Measurements from ENCODE around the gene SEPTIN6.

Gene SEPTIN6

GRCh38 chrX:119648421-119648775 lies 44.6 kb downstream of the SEPTIN6 start:
- DNase-seq (ENCODE audit: low read depth): no peak

DNA sequence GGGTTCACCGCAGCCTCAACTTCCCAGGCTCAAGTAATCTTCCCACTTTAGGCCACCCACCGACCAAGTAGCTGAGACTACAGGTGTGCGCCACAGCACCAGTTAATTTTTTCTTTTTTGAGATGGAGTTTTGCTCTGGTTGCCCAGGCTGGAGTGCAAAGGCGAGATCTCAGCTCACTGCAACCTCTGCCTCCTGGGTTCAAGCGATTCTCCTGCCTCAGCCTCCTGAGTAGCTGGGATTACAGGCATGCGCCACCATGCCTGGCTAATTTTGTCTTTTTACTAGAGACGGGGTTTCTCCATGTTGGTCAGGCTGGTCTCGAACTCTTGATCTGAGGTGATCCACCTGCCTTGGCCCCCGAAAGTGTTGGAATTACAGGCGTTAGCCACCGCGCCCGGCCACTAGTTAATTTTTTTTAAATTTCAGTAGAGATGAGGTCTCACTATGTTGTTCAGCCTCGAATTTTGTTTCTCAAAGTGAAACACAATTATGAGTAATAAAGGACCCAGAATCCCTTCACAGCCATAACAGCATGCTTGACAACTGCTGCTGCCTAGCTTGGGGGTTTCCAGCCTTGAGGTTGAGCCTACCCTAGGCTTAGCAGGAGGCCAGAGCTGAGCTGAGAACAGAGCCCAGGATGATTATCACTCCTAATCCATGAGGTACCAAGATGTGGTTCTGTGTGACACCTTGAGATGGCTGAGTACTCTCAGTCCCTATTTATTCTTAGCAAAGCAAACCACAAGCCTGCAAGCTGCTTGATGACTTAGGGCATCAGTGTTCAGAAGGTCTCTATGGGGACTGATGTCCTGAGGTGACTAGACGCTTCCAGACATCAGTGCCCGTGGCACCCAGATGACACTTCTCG lies 45.2 kb downstream of the SEPTIN6 start:
- DNase-seq (ENCODE audit: low read depth): no peak

GRCh38 chrX:119647089-119647488 lies 45.9 kb downstream of the SEPTIN6 start:
- DNase-seq (ENCODE audit: low read depth): no peak

- DNase-seq (ENCODE audit: low read depth): no peak
Observed at GRCh38 chrX:119646515-119646914, 46.5 kb downstream of the SEPTIN6 start.

GRCh38 chrX:119643696-119644095 lies 49.3 kb downstream of the SEPTIN6 start:
- DNase-seq (ENCODE audit: low read depth): no peak
